IPS-18a (cell line): ENCODE data around the gene CDC23.

Experiments used
- H3K27ac ChIP-seq: one replicate; pipeline ENCODE4 v1.5.1; 2013; ENCODE audit warnings: low read length
- H3K27me3 ChIP-seq: one replicate; pipeline ENCODE4 v1.6.1; 2013; ENCODE audit warnings: mild to moderate bottlenecking, low read length; ENCODE audit not compliant: control insufficient read depth, insufficient read depth
- H3K36me3 ChIP-seq: one replicate; pipeline ENCODE4 v1.6.1; 2013; ENCODE audit warnings: low read depth, low read length; ENCODE audit not compliant: control insufficient read depth
- H3K4me1 ChIP-seq: one replicate; pipeline ENCODE4 v1.6.1; 2013; ENCODE audit warnings: low read depth, low read length; ENCODE audit not compliant: control insufficient read depth
- H3K4me3 ChIP-seq: one replicate; pipeline ENCODE4 v1.5.1; 2013; ENCODE audit warnings: low read length
- H3K9ac ChIP-seq: one replicate; pipeline ENCODE4 v1.6.1; 2013; ENCODE audit warnings: mild to moderate bottlenecking, low read length, moderate library complexity
- H3K9me3 ChIP-seq: one replicate; pipeline ENCODE4 v1.6.1; 2013; ENCODE audit warnings: low read depth, low read length; ENCODE audit not compliant: control insufficient read depth

CDC23 gene

GRCh38 chr5:138138949-138139780 is 74.0 kb downstream of the CDC23 start, which contains the start of gene NME5:
Gene NME5, minus strand, starts transcription at chr5:138139428. Its CDS starts 648 bp downstream, at chr5:138138780.
- H3K9ac ChIP-seq, result no peak within 1 kb of the TSS

More at GRCh38 chr5:138138949-138139780, 74.0 kb downstream of the CDC23 start, which contains the start of gene NME5:
- Histone ChIP-seq H3K27ac (no peak within 1 kb of the TSS), H3K27me3 (no peaks in the 10 kb centered on the region), H3K36me3 (no peaks in the 10 kb centered on the region), H3K4me3 (peak within 1 kb of the TSS; percentile 61), H3K4me1 (no peaks in the 10 kb centered on the region), H3K9me3 (no peaks in the 10 kb centered on the region)
